ENCODE data around the gene FOXL2. TPM values are rescaled to one million over a fixed set of nuclear protein-coding genes. Genes with fewer than 3 reads are reported as not detected.

Gene FOXL2
- total RNA-seq, 2 donors from 2014 or later = 0.12 to 0.16 TPM

GRCh38 chr3:138912237-138912636 is 34.7 kb downstream of the FOXL2 start:
- H3K9me3 Mint-ChIP-seq = no peaks in the 10 kb centered on the region
- no peak for ATAC-seq (replicated peaks in 1 of 2)
- no peak overlapping the region for H3K4me3 Mint-ChIP-seq
- no peak overlapping the region for H3K27ac Mint-ChIP-seq
- H3K27me3 Mint-ChIP-seq (ENCODE audit: low read depth) = no peaks in the 10 kb centered on the region
- H3K36me3 Mint-ChIP-seq (ENCODE audit: insufficient read depth in 2 of 2) = no peaks in the 10 kb centered on the region
- DNase-seq = no peak
- H3K4me1 Mint-ChIP-seq (ENCODE audit: low read depth) = peaks cover 5% of the 10 kb centered on the region

- Mint-ChIP-seq H3K36me3 (ENCODE audit: insufficient read depth in 2 of 2) (no peaks in the 10 kb centered on the region), H3K4me3 (no peak overlapping the region), H3K27me3 (ENCODE audit: low read depth) (no peaks in the 10 kb centered on the region), H3K4me1 (ENCODE audit: low read depth) (peaks cover 5% of the 10 kb centered on the region), H3K27ac (no peak overlapping the region), H3K9me3 (no peaks in the 10 kb centered on the region)
- no peak for DNase-seq
- no peak for ATAC-seq (replicated peaks in 1 of 2)
Observed at GRCh38 chr3:138911621-138912020, 35.3 kb downstream of the FOXL2 start.

- ATAC-seq (replicated peaks in 1 of 2) (no peak), DNase-seq (no peak)
- Mint-ChIP-seq H3K4me3 (no peak overlapping the region), H3K27me3 (ENCODE audit: low read depth) (no peaks in the 10 kb centered on the region), H3K9me3 (no peaks in the 10 kb centered on the region), H3K27ac (no peak overlapping the region), H3K4me1 (ENCODE audit: low read depth) (peaks cover 1% of the 10 kb centered on the region), H3K36me3 (ENCODE audit: insufficient read depth in 2 of 2) (no peaks in the 10 kb centered on the region)
Observed at GRCh38 chr3:138909904-138910303, 37.0 kb downstream of the FOXL2 start.

GRCh38 chr3:138908846-138909245 is 38.1 kb downstream of the FOXL2 start:
- H3K4me1 Mint-ChIP-seq (ENCODE audit: low read depth) = no peaks in the 10 kb centered on the region
- no peaks in the 10 kb centered on the region for H3K27me3 Mint-ChIP-seq (ENCODE audit: low read depth)
- ATAC-seq (replicated peaks in 1 of 2) = no peak
- no peaks in the 10 kb centered on the region for H3K36me3 Mint-ChIP-seq (ENCODE audit: insufficient read depth in 2 of 2)
- H3K9me3 Mint-ChIP-seq = no peaks in the 10 kb centered on the region
- no peak overlapping the region for H3K27ac Mint-ChIP-seq
- H3K4me3 Mint-ChIP-seq = no peak overlapping the region
- DNase-seq = no peak

- Mint-ChIP-seq H3K9me3 (no peaks in the 10 kb centered on the region), H3K36me3 (ENCODE audit: insufficient read depth in 2 of 2) (no peaks in the 10 kb centered on the region), H3K4me3 (no peak overlapping the region), H3K4me1 (ENCODE audit: low read depth) (no peaks in the 10 kb centered on the region), H3K27me3 (ENCODE audit: low read depth) (no peaks in the 10 kb centered on the region), H3K27ac (no peak overlapping the region)
- no peak for DNase-seq
- ATAC-seq (replicated peaks in 1 of 2) = no peak
Observed at GRCh38 chr3:138907539-138907938, 39.4 kb downstream of the FOXL2 start.

GRCh38 chr3:138902171-138902570 is 44.8 kb downstream of the FOXL2 start:
- H3K9me3 Mint-ChIP-seq = no peaks in the 10 kb centered on the region
- H3K4me1 Mint-ChIP-seq (ENCODE audit: low read depth) = no peaks in the 10 kb centered on the region
- no peaks in the 10 kb centered on the region for H3K36me3 Mint-ChIP-seq (ENCODE audit: insufficient read depth in 2 of 2)
- no peak overlapping the region for H3K4me3 Mint-ChIP-seq
- H3K27me3 Mint-ChIP-seq (ENCODE audit: low read depth) = no peaks in the 10 kb centered on the region
- no peak overlapping the region for H3K27ac Mint-ChIP-seq
- ATAC-seq (replicated peaks in 1 of 2) (no peak), DNase-seq (no peak)

GRCh38 chr3:138901567-138901966 is 45.4 kb downstream of the FOXL2 start:
- Mint-ChIP-seq H3K36me3 (ENCODE audit: insufficient read depth in 2 of 2) (no peaks in the 10 kb centered on the region), H3K4me1 (ENCODE audit: low read depth) (no peaks in the 10 kb centered on the region), H3K9me3 (no peaks in the 10 kb centered on the region), H3K4me3 (no peak overlapping the region), H3K27me3 (ENCODE audit: low read depth) (no peaks in the 10 kb centered on the region), H3K27ac (no peak overlapping the region)
- DNase-seq = no peak
- no peak for ATAC-seq (replicated peaks in 1 of 2)

GRCh38 chr3:138899351-138899991 is 47.5 kb downstream of the FOXL2 start:
- Mint-ChIP-seq H3K4me1 (ENCODE audit: low read depth) (no peaks in the 10 kb centered on the region), H3K27me3 (ENCODE audit: low read depth) (no peaks in the 10 kb centered on the region), H3K27ac (no peak overlapping the region)

GRCh38 chr3:138898708-138899107 is 48.2 kb downstream of the FOXL2 start:
- Mint-ChIP-seq H3K27ac (no peak overlapping the region), H3K36me3 (ENCODE audit: insufficient read depth in 2 of 2) (no peaks in the 10 kb centered on the region), H3K4me1 (ENCODE audit: low read depth) (no peaks in the 10 kb centered on the region), H3K27me3 (ENCODE audit: low read depth) (no peaks in the 10 kb centered on the region), H3K4me3 (no peak overlapping the region), H3K9me3 (no peaks in the 10 kb centered on the region)
- DNase-seq = no peak
- no peak for ATAC-seq (replicated peaks in 1 of 2)

More at GRCh38 chr3:138899351-138899991, 47.5 kb downstream of the FOXL2 start:
- H3K9me3 Mint-ChIP-seq = no peaks in the 10 kb centered on the region
- ATAC-seq (replicated peaks in 1 of 2) (no peak), DNase-seq (no peak)
- no peaks in the 10 kb centered on the region for H3K36me3 Mint-ChIP-seq (ENCODE audit: insufficient read depth in 2 of 2)
- no peak overlapping the region for H3K4me3 Mint-ChIP-seq

GRCh38 chr3:138898301-138898700 is 48.6 kb downstream of the FOXL2 start:
- Mint-ChIP-seq H3K9me3 (no peaks in the 10 kb centered on the region), H3K27me3 (ENCODE audit: low read depth) (no peaks in the 10 kb centered on the region), H3K4me3 (no peak overlapping the region), H3K27ac (no peak overlapping the region), H3K36me3 (ENCODE audit: insufficient read depth in 2 of 2) (no peaks in the 10 kb centered on the region), H3K4me1 (ENCODE audit: low read depth) (no peaks in the 10 kb centered on the region)
- DNase-seq = no peak
- no peak for ATAC-seq (replicated peaks in 1 of 2)

Other genes with a start within 250 kb of the FOXL2 start
- 10 to 100 TPM; 18.8 to 26.3 TPM for gene PIK3CB, start 112.2 kb downstream of the FOXL2 start, total RNA-seq
- not detected for gene FOXL2NB, start 80 bp upstream of the FOXL2 start, total RNA-seq
- not detected for gene PRR23A, start 59.1 kb upstream of the FOXL2 start, total RNA-seq
- not detected for gene PRR23B, start 73.8 kb upstream of the FOXL2 start, total RNA-seq
- not detected for gene PRR23C, start 97.8 kb upstream of the FOXL2 start, total RNA-seq

Data from activated T-cell treated with anti-CD3 and anti-CD28 coated beads, Interleukin-2, amount 50 U/mL, for 72 hours (primary cell).